ENCODE results near the gene HHLA2.
A peak's percentile ranks its signal among the peaks of the same experiment; 100 is the strongest.

HHLA2 gene

DNA sequence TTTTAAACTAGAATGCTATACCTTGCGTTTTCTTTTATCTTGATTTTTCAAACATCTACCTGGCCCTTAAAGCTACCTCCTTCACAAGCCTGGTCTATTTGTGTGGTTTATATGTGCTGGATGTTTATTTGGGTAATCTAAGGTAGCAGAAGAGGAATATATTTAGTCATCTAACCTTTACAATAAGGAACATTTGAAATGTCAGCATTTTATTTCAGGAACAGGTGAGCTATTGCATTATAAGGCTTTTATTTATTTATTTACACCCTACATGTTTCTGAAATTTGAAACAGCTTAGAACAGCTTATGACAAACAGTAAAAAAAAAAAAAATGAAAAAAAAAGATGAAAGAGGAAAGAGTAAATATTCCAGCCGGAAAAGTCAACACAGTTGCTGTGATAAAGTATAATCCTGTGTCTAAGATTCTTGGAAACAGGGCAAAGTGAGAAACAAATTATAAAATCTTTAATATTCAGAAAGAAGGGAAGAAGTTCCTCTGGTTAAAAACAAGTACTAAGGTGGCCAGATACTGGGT is 19.5 kb downstream of the HHLA2 start:
- TF ChIP-seq, protein P1, sequence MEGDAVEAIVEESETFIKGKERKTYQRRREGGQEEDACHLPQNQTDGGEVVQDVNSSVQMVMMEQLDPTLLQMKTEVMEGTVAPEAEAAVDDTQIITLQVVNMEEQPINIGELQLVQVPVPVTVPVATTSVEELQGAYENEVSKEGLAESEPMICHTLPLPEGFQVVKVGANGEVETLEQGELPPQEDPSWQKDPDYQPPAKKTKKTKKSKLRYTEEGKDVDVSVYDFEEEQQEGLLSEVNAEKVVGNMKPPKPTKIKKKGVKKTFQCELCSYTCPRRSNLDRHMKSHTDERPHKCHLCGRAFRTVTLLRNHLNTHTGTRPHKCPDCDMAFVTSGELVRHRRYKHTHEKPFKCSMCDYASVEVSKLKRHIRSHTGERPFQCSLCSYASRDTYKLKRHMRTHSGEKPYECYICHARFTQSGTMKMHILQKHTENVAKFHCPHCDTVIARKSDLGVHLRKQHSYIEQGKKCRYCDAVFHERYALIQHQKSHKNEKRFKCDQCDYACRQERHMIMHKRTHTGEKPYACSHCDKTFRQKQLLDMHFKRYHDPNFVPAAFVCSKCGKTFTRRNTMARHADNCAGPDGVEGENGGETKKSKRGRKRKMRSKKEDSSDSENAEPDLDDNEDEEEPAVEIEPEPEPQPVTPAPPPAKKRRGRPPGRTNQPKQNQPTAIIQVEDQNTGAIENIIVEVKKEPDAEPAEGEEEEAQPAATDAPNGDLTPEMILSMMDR (IDR thresholded peaks at IDR 0.05; ENCODE audit: borderline replicate concordance, insufficient read depth, low read depth, low read length) = no peak
- H3K4me3 ChIP-seq (ENCODE audit: low read depth, low read length) = no peak overlapping the region

DNA sequence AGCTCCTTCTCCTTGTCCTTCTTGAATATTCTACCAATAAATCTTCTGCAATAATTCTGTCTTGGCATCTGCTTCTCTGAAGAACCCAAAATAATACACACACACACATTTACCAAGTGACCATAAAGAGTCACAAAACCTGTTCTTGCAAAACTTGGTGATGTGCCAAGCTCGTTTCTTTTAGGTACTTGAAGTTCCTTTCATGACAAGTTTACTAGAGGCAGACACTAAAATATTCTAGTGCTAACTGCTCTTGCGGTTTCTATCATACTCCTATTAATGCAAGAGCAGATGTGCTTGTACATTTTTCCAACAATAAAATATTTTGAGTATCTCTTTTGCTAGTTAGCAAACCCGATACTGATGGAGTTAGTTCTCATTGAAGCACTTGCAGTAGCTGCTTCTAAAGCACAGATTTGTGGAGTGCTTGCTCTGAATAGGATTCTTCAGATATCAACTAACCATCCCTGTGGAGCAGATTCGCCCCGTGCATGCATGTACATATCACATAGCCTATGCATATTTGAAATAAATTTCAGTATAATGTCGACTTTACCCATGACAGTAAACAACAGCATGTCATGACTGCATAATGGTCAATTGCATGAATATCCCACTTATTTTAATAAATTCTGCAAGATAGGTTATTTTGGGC is 23.2 kb downstream of the HHLA2 start:
- H3K4me3 ChIP-seq (ENCODE audit: low read depth, low read length) = no peak overlapping the region
- TF ChIP-seq, protein P1 (IDR thresholded peaks at IDR 0.05; ENCODE audit: borderline replicate concordance, insufficient read depth, low read depth, low read length) = no peak

DNA sequence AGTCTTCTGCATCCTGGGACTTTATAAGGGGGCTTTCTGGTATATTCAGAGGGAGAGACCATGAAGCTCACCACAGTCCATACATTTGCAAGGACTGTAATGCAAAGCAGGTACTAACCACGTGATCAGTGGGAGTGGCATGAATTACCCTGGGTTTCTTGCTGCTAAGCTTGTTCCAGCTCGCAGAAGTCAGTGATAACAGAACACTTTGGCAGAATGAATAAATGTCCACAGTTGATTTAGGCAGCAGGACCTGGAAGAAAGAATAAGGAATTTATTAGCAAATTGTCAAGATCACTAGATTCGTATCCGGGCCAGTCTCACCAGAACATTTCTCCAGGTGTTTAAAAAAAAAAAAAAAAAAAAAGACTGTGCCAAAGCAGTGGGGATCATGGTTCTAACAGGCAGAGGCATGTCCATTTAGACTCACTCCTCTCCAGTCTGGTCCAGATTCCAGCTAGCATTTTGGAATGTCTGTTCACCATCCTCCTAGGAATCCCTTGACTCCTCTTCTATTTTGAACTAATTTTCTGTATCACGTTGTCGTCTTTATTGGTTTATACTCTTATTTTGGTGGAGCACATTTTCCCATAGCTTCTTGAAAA is 24.5 kb downstream of the HHLA2 start:
- TF ChIP-seq, protein P1 (IDR thresholded peaks at IDR 0.05; ENCODE audit: borderline replicate concordance, insufficient read depth, low read depth, low read length) = no peak

DNA sequence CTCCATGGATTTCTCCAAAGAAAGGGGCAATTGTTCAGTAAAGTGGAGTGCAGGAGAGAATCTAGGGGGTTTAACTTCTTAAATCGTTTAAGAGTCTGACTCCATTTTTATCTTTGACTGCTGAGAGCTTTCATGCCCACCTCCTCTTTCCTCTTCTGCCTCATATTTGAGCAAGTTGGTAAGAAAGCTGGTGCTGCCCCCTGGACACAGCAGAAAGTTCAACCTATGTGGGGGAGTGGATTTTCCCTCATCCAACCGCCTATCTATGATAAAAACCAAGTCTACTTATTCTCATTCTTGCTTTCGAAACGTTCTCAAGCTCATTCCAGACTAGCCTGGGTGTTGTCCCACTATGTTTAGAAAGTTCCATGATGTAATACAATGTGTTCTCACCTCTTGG is 26.0 kb downstream of the HHLA2 start:
- TF ChIP-seq, protein P1 (IDR thresholded peaks at IDR 0.05; ENCODE audit: borderline replicate concordance, insufficient read depth, low read depth, low read length) = 0 out of 2 replicates have a peak, but pooled peaks have one; percentile 10
- no peak overlapping the region for H3K4me3 ChIP-seq (ENCODE audit: low read depth, low read length)

More for the DNA sequence above, 24.5 kb downstream of the HHLA2 start:
- H3K4me3 ChIP-seq (ENCODE audit: low read depth, low read length) = no peak overlapping the region

DNA sequence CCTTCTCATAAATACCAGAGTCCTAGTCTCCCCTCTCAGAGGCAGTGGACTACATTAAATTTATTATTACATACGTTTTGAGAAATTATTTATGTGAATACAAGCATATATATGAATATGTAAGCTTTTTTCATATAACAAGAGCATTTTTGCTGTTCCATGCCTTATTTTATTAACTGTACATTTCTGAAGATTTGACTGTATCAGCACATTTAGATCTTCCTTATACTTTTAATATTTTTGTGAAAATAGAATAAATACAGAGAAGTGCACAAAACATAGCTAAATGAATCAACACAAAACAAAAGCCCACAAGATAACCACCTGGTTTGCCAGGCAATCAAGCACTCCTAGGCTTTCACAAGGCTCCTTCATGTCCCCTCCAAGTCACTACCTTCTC is 27.8 kb downstream of the HHLA2 start:
- no peak overlapping the region for H3K4me3 ChIP-seq (ENCODE audit: low read depth, low read length)
- TF ChIP-seq, protein P1 (IDR thresholded peaks at IDR 0.05; ENCODE audit: borderline replicate concordance, insufficient read depth, low read depth, low read length) = no peak

DNA sequence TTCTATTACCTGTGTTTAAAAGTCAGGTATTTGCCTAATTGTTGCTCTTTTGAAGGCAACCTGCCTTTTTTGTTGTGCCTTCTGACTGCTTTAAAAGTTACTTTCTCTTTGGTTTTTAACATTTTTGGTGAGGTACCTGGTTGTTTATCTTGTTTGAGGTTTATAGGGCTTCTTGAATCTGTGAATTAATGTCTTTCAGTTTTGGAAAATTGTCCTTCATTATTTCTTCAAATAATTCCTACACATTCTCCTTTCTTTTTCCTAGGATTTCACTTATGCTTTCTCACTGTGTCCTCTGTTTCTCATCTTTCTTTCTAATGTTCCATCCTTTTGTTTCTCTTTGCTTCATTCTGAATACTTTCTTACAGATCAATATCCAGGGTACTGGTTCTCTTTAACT is 30.8 kb downstream of the HHLA2 start:
- TF ChIP-seq, protein P1 (IDR thresholded peaks at IDR 0.05; ENCODE audit: borderline replicate concordance, insufficient read depth, low read depth, low read length) = no peak
- H3K4me3 ChIP-seq (ENCODE audit: low read depth, low read length) = no peak overlapping the region

Data from GM12875 (cell line).